GM21723 (cell line): ENCODE data around the gene CLMN.
"Not testable (repeated sequence)": the region's sequence is repeated elsewhere in the genome, so short reads cannot be mapped to it uniquely, and the experiment has no call there.

ENCODE experiments used
- ATAC-seq: cut with Tn5 transposase; IDR thresholded peaks from one replicate; pipeline ENCODE4 v1.9.1; 2021; ENCODE audit warnings: mild to moderate bottlenecking, moderate library complexity; ENCODE audit not compliant: unreplicated experiment

The CLMN gene

DNA sequence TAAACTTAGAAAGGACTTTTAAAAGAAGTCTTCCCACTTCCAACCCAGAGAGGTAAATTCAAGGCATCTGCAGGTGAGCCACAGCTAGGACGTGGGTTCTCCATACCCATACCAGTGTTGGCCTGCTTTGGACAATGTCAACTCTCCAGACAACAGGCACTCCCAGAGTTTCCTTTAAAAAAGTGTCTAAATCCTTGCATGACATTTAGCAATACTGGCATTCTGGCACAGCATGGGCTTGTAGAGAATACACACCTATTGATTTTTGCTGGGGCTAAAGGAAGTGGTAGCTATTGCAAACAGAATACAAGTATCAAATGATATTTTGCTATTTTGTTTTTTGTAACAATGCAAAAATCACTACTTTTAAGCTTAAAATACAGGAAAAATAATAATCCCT, 136.6 kb downstream of the CLMN start:
- no peak for ATAC-seq

DNA sequence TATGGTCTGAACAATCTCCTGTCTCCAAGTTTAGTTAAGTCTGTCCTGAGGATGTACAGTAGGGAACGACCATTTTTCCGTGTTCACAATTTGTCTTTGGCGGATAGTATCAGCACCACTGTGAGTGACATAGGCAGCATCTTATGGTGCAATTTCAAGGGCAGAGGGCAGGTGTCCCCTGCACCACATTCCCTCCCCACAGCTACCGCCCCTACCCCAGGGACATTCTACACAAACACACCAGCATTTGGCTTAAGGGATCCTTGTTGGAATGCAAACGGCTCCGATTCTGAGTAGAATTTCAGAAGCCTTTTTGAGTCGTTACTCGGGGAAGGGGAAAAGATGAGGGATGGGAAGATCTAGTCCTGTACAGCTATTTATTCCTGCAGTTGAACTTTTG, 137.3 kb downstream of the CLMN start:
- no peak for ATAC-seq

DNA sequence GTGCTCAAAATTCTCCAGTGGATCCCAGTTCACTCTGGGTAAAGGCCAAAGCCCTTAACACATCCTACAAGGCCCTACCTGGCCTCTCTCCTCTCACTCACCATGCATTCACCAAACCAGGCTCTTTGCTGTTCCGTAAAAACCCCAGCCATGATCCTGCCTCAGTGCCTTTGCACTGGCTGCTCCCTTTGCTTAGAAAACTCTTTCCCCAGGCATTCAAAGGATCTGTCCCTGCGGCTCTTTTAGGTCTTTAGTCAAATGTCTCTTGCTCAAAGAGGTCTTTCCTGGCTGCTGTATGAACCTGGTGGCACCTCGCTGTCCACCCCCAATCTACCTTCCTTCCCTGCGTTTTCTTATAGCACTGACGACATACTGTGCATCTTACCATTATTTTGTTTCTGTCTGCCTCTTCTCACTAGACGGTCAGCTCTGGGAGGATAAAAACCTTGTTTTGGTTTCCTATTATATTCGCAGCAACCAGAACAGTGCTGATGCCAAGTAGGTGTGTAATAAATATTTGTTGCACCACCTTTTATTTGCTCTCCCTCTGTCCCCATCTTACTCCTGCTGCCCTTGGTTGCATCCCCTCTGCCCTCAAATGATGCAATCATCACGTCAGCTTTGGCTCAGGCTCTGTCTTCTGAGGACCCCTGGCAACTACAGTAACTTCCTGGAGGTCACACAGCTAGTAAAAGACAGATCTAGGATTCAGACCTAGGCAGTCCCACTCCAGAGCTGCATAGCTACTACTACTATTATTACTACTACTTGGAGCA, 138.6 kb downstream of the CLMN start:
- no peak for ATAC-seq

DNA sequence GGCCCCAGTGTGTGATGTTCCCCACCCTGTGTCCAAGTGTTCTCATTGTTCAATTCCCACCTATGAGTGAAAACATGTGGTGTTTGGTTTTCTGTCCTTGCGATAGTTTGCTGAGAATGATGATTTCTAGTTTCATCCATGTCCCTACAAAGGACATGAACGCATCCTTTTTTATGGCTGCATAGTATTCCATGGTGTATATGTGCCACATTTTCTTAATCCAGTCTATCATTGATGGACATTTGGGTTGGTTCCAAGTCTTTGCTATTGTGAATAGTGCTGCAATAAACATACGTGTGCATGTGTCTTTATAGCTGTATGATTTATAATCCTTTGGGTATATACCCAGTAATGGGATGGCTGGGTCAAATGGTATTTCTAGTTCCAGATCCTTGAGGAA, 144.0 kb downstream of the CLMN start:
- ATAC-seq, result not testable (repeated sequence)

DNA sequence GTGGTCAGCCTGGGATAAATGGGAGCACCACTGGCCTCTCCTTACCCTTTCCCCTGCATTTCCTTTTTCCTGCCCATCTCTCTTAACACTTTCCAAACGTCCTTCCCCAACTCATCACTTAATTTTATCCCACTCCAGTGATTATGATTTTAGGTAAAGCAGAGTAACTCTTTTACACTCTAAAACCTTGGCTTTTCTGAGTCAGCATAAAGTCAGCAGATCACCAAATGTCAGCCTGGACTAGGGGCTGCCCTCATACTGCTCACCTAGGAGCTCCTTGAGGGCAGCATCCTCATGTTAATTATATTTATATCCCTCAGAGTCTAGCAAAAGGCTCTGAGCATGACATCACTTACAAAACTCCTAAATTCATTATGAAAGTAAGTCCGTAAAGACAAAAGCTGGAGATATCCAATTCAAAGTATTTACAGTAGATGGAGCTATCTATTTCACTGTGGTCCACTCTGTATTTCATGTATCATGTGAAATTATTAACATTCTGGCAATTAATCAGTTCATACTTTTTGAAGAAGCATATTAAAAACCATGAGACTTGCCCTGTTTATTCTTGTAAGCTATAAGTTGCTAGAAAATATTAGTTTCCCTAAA, 145.4 kb downstream of the CLMN start:
- no peak for ATAC-seq

DNA sequence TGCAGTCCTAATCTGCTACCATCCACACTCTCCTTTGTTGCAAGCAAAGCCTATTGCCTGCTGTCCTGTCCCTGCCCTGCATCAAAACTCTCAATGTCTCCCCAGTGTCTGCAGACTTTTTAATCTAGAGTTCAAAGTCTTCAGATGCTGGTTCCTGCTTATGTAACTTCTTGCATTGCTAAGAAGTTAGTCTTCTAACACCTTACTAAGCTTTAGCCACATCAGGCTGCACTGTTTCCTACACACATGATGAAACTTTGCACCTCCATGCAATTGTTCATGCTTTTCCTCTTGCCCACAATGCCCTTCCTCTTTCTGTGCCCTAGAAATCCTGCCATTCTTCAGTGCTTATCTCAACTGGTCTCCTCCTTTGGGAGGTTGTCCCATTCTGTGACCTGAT, 146.2 kb downstream of the CLMN start:
- no peak for ATAC-seq

DNA sequence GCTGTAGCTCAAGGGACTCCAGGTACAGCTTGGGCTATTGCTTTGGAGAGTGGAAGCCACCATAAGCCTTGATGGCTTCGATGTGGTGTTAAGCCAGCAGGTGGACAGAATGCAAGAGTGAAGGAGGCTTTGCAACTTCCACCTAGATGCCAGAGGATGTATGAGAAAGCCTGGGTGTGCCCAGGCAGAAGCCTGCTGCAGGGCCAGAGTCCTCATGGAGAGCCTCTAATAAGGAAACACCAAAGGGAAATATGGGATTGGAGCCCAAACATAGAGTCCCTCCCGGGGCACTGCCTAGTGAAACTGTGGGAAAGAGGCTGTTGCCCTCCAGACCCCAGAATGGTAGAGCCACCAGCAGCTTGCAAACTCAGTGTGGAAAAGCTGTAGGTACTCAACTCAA, 152.5 kb downstream of the CLMN start:
- ATAC-seq, result no peak

DNA sequence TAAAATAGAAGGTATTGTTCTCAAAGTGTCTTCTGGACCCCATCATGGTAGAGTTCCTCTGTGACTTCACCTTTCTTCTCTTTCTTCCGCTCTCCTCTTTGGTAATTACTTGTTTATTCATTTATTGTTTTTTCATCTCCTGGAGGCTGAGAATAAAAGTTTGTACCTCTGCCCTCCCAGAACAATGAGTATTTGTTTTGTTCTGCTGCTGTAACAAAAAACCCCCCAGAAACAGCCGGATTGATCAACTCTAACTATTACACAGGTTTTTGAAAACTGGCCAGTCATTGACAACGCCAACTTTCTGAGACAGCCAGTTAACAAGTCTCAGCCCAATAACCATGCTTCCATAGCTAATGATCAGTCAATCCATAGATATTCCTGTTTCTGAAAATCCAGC, 154.2 kb downstream of the CLMN start:
- ATAC-seq, result no peak

DNA sequence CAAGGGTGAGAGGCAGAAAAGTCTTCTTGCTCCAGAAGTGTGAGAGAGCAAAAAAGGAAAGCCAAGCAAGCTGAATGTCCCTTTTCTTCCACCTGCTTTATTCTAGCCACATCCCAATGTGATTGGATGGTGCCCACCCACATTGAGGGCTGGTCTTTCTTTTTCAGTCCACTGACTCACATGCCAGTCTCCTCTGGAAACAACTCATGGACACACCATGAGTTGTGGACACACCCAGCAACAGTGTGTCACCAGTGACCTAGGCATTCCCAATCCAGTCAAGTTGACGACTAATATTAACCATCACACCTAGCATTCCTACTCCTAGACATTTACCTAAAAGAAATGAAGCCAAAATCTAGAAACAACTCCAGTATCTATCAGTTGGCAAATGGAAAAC, 155.2 kb downstream of the CLMN start:
- ATAC-seq, result no peak

DNA sequence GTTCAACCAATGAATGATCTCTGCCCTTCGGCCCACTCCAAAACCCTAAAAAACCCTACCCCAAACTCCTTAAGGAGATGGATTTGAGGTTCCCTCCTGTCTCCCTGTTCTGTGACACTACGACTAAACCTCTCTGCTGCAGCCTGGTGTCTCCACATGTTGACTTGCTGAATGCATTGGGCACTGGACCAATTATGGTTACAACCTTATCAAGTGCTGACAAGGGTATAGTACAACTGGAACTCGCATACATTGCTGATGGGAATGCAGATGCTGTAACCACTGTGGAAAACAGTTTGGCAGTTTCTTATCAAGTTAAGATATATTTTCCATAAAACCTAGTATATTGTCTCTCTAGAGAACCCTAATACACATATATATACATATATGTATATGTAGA, 156.0 kb downstream of the CLMN start:
- ATAC-seq, result no peak

DNA sequence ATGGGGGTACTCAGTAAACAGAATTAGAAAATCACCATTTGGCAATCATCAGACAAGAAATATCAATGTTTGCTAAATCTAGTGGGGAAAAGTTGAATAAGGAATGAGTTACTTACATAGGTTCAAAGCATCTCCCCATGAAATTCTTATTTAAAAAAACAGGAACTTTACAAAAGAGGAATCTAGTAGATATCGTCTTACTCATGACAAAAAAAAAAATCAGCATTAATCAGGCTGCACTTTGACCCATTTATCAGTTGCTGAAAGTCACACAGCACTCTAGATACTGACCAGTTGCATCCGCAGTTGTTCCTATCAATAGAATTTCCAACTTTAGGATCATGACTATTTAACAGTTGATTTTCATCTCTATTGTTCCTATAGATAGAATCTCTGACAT, 156.6 kb downstream of the CLMN start:
- no peak for ATAC-seq

DNA sequence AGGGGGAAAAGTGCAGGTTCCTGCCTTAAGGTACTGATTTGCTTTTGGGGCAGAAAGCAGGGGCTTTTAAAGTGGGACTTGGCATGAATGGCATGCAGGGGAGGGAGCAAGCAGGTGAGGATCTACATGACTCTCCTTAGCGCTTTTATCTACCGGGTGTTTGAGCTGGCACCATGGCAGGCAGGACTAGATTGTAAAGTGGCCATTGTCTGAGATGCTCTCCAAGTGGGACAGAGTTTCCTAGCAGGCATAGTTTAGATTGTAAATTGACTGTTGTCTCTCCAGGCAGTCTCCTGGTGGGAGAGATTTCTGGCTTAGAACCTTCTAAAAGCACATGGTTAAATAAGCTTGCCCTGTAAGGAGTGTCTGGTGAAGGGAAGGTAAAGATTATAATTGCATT, 157.1 kb downstream of the CLMN start:
- no peak for ATAC-seq

DNA sequence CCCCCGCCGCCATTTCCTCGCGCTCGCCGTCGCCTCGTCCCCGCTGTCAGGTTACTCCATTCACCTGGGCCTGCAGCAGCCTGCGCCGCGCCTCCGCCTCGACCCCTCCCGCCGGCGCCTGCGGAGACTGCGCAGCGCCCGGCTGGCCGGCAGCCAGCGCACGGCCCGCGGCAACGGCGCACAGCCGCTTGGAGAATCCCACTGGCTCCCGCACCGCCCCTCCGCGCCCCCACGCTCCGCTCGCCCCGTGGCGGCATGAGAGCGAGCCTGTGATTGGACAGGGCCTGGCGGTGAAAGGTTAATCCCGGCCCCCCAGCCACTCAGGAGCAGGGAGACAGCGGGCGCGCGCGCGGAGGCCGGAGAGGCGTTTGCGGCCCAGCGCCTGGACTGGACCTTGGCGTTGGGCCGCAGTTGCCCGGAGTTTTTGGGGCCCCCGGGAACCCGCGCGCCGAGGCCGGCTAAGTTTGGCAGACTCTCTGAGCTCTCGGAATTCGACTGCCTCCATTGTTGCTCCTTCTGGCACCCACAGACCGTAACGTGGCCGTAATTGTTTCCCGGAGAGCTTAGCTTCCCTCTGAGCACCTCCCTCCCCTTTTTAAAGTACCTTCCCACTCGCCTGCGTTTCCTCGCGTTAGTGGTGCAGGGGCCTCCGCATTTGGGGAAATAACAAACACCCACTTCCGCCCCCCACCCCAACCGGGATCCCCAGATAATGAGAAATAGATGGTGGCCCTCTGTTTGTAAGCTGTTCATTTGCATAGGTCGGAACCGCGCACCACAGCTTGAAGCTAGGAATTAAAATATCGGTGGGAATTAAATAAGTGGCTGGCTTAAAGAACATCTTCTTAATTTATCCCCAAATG, 162.2 kb downstream of the CLMN start, which contains the start of gene DICER1:
Gene DICER1 (minus strand): TSS at position 203 of the 863 bp plus-strand sequence. CDS start 24,071 bp downstream, outside the sequence.
- peak; percentile 77 for ATAC-seq

DNA sequence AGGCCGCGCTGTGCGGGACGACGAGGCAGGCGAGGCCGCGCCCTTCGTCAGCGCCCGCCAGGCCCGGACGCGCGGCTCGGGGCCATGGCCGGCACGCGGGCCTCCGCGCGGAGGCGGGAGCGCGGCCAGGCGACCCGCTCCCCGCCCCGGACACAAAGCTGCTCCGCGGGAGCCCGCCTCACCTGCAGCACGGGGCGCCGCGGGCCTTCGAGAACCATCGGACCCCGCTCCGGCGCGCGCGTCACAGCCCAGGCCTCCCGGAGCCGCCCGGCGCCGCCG, 162.7 kb downstream of the CLMN start:
- peak; percentile 34 for ATAC-seq

DNA sequence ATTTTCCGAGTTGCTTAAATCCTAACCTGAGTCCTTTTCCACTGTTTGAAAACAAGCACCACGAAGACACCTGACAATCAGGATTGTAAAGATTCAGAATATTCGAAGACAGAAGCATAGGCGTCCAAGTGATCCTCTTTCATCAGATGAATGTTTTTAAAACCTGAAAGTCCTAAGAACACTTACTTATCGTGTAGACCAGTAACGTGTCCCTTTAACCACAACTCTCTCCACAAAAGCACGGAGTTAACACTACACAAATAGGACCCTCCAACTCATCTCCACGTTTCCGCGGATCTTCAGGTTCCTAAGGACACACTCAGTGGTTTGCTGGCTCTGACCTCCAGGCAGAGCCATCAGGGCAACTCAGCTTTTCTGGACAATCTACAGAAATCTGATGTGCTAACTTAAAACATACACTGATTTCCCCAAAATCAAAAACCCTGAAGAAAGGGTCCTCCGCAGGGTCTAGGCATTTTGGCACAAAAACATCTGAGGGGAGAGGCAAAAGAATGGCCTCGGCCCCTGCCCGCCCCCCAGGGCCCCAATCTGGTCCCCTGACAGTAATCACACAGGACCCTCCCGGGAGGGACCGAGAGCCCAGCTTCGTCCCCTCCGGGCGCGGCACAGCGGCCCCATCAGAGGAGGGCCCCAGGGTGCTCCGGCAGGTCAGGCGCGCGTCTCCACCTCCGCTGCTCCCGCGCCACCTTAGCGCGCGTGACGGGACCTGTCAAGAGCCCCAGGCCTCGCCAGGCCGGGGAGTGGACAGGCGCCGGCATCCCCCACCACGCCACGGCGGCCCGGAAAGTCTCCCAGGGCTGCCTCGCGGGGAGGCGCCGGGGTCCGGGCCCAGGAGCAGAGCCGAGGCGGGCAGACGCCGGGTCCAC, 163.3 kb downstream of the CLMN start:
- peak; percentile 45 for ATAC-seq

DNA sequence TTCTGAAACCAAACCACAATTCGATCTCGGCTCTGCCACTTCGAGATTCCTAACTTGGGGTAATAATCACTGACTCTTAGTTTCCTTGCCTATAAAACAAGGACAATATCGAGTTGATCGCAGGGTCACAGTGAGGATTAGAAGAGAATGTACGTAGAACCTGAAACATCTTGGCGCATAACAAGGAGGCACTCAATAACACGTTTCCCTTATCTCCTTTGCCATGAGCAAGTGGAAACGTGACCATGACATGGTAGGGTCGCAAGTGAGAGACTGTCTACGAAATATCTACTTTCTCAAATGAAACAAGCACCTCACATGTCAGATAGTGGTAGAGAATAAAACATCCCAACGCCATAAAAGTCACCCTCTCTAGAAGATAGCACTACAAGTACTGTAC, 164.7 kb downstream of the CLMN start:
- ATAC-seq, result no peak

DNA sequence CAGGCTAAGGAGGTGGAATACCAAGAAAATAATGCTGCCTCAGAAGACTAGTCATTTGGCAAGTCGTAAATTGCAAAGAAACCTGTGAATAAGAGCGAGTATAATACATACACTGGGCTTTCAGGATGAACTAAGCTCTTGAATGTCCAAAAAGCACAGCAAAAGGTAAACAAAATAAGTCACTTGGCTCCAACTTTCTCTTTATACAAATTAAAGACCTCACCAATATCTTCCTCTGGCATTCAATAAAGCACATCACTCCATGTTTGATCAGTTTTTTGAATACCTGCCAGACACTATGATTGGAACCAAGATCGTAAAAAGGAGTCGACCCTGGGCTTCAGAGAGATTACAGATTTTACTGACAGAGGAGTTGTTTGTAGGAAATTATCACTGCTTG, 165.8 kb downstream of the CLMN start:
- no peak for ATAC-seq

DNA sequence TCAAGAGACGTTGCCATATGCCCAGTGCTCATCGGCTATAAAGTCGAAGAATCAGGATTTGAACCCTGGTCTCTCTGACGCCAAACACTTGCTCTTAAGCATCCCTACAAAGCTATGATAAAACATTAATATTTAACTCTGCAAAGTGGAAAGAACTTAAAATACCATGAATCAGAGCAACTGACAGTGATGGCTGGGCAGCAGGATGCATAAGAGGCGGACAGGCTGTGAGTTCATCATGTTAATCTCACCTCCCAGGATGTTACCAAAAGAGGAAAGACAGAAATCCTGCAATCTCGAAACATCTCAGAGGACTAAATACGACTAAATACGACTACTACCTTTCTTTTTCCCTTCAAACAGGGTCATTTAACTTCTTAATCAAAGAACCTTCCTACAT, 168.1 kb downstream of the CLMN start:
- ATAC-seq, result no peak

DNA sequence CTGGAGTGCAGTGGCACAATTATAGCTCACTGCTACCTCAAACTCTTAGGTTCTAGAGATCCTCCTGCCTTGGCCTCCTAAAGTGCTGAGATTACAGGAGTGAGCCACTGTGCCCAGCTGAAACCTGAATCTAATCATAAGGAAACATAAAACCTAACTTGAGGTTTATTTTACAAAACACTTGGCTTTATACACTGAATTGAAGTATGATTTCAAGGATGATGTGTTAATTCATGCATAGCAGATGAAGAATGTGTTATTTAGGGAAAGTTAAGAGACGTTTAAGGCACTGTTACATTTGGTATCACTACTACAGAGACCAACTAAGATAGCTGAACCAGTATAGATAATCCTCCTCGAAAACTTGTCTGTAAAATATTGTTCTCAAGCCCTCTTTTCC, 168.8 kb downstream of the CLMN start:
- ATAC-seq, result no peak

DNA sequence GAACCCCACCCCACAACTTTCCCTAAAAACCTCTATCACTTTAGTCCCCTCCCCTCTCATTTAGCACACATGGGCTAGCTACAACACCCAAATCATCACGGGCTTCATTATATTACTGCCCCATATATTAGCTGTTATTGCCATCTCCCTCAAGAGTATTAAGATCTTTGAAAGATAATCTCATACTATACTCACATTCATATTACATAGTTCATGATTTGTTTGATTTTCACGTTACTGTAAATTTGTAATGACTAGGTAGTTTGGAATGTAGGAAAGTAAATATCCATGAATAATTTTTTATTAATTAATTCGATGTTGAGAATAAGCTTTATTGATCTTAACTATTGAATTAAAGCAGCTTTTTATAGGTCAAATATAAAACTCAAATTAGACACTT, 170.3 kb downstream of the CLMN start:
- no peak for ATAC-seq

DNA sequence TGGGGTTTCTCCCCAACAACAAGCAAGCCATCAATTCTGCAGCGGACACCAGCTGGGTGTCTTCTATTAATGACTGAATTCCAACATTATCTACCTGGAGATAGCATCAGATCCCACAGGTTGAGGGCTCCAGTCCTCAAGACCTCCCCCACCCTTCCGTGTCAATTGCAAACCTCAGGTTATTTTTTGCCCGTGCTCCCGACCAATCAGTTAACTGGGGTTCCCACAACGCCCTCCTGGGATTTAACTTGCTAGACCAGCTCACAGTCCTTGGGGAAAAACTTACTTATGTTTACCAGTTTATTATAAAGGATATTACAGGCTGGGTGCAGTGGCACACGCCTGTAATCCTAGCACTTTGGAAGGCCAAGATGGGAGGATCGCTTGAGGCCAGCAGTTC, 172.1 kb downstream of the CLMN start:
- no peak for ATAC-seq
